LNCaP clone FGC (cell line): ENCODE data around the gene ZKSCAN3.
A peak's percentile ranks its signal among the peaks of the same experiment; 100 is the strongest.
"Not testable (repeated sequence)": the region's sequence is repeated elsewhere in the genome, so short reads cannot be mapped to it uniquely, and the experiment has no call there.

Source experiments
- DNase-seq: peaks from one replicate; pipeline ENCODE4 v3.0.0-alpha.2; 2011; ENCODE audit warnings: low read depth
- H3K4me3 ChIP-seq: 2 replicates; pipeline ENCODE4 v1.5.1; 2011; ENCODE audit warnings: mild to moderate bottlenecking, low read depth, low read length, control low read depth
- CTCF ChIP-seq: IDR thresholded peaks from 2 replicates; pipeline ENCODE4 v1.5.1; 2012; ENCODE audit warnings: mild to moderate bottlenecking; ENCODE audit not compliant: control insufficient read depth, insufficient read depth; ENCODE audit errors: extremely low read depth

The ZKSCAN3 gene

GRCh38 chr6:28349892-28350737 is at the start of gene ZKSCAN3:
ZKSCAN3 (plus strand) TSS chr6:28349947; CDS start chr6:28359587, 9,640 bp downstream.
- peak within 1 kb of the TSS; percentile 74 for H3K4me3 ChIP-seq
- no peak for TF ChIP-seq CTCF
- peak; percentile 48 for DNase-seq

GRCh38 chr6:28303570-28303969 is 46.2 kb upstream of the ZKSCAN3 start:
- no peak overlapping the region for H3K4me3 ChIP-seq
- TF ChIP-seq CTCF, result no peak
- DNase-seq, result no peak

GRCh38 chr6:28306363-28306762 is 43.4 kb upstream of the ZKSCAN3 start:
- not testable (repeated sequence) for H3K4me3 ChIP-seq, DNase-seq

DNA sequence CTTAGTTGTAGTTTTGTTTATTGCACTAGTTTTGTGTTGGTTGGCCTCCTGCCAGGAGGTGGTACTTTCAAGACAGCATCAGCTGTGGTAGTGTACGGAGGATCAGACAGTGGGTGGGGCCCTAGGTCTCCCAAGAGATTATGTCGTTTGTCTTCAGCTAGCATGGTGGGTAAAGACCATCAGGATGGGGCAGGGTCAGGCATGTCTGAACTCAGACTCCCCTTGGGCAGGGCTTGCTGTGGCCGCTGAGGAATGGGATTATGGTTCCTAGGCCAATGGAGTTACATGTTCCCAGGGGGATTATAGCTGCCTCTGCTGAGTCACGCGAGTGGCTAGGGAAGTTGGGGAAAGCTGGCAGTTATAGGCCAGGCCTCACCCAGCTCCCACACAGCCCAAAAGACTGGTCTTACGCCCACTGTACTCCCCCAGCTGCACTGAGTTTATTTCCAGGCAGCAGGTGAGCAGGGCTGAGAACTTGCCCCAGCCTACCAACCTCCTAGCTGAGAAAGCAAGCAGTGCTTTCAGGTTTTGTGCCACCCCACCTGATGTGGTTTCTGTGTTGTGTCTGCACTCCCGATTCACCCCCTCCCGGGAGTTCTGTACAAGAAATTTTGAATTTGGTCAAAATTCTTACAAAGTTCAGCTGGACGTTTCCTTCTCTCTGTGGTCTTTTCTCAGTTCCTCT is 38.5 kb upstream of the ZKSCAN3 start:
- no peak for DNase-seq
- TF ChIP-seq CTCF, result no peak
- no peak overlapping the region for H3K4me3 ChIP-seq

DNA sequence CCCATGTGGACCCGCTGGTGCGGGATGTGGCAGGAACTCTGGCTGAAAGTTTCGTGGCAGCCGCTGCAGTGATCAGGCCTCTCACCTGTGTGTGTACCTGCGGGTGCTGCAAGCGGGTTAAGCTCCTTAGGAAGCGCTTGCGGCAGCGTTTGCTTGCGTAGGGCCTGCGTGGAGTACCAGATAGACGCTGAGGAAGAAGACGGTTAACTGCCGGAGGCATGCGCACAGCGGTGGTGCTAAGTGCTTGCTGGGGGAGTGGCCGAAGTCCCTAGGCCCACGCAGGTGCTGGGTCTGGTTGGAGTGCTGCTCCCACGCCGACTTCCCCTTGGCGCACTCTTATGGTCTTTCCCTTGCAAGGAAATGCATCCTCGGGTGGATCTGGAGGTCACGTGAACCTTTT is 36.8 kb upstream of the ZKSCAN3 start:
- TF ChIP-seq CTCF, result no peak
- H3K4me3 ChIP-seq, result no peak overlapping the region
- no peak for DNase-seq

- H3K4me3 ChIP-seq, result no peak overlapping the region
- DNase-seq, result no peak
- TF ChIP-seq CTCF, result no peak
Observed at GRCh38 chr6:28315628-28316027, 34.1 kb upstream of the ZKSCAN3 start.

GRCh38 chr6:28317866-28318265 is 31.9 kb upstream of the ZKSCAN3 start:
- H3K4me3 ChIP-seq, DNase-seq: not testable (repeated sequence)

DNA sequence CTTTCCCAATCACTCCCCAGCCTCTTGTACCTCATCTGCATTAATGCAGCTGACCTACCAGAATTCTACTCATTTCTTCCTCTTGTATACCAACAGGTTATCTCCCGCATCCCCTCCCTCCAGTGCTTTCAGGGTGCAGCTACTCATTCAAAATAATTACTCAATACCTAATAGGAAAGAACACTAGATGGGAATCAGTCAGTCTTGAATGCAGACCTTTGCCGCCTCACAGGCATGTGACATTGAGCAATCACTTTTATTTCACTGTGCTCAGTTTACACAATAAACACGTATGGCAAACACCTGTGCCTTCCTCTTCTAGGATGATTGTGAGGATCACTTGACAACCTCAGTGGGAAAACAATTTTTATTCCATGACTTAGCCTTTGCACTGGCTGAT is 27.1 kb upstream of the ZKSCAN3 start:
- TF ChIP-seq CTCF, result no peak
- DNase-seq, result no peak
- H3K4me3 ChIP-seq, result no peak overlapping the region
